ENCODE results near the gene NEAT1. TPM values are rescaled to one million over a fixed set of nuclear protein-coding genes. Genes with fewer than 3 reads are reported as not detected.

NEAT1 gene
- total and polyA plus RNA-seq, 9 of the 15 experiments (the other 6 are each of a cell fraction or from before 2014, with no cell fraction given), result 20.1 to 389 (median 62.8) TPM

GRCh38 chr11:65422633-65423515 is at the start of gene NEAT1 (continued):
- TF ChIP-seq PTRF (tag; IDR thresholded peaks at IDR 0.05) (no peak), ZNF174 (CRISPR knock-in tag; IDR thresholded peaks at IDR 0.05) (peak; percentile 96; the same call in 1 of the 2 replicates), BRF2 (IDR thresholded peaks at IDR 0.05; ENCODE audit: borderline replicate concordance, insufficient read depth, insufficient read length) (no peak), PKNOX1 (IDR thresholded peaks at IDR 0.05) (peak; percentile 68), JUNB (CRISPR knock-in tag; conservative IDR thresholded peaks at IDR 0.05) (peak; percentile 95), PHB2 (IDR thresholded peaks at IDR 0.05; ENCODE audit: low read depth) (0 out of 2 replicates have a peak, but pooled peaks have one; percentile 67), PYGO2 (tag; IDR thresholded peaks at IDR 0.05) (peak; percentile 45; the same call in 1 of the 2 replicates), MXI1 (IDR thresholded peaks at IDR 0.05; ENCODE audit: low read depth, low read length) (no peak; the same call in 1 of the 2 replicates), ZNF263 (CRISPR knock-in tag; IDR thresholded peaks at IDR 0.05; ENCODE audit: borderline replicate concordance) (peak; percentile 74; the same call in 1 of the 2 replicates), E2F5 (CRISPR knock-in tag; IDR thresholded peaks at IDR 0.05) (no peak; the same call in none of the 2 replicates), ZNF217 (CRISPR knock-in tag; IDR thresholded peaks at IDR 0.05) (peak; percentile 72; the same call in 1 of the 2 replicates), SNRNP70 (optimal IDR thresholded peaks at IDR 0.05; ENCODE audit: low read depth, low read length) (peak; percentile 83), PURB (CRISPR knock-in tag; IDR thresholded peaks at IDR 0.05; ENCODE audit: low read depth) (no peak), REST (IDR thresholded peaks at IDR 0.05; ENCODE audit: borderline replicate concordance) (peak; percentile 38), REST (CRISPR knock-in tag; IDR thresholded peaks at IDR 0.05; ENCODE audit: low read depth) (peak; percentile 96)

All from K562 (cell line).